Measurements from ENCODE around the gene SYNE2. TPM values are rescaled to one million over a fixed set of nuclear protein-coding genes. Genes with fewer than 3 reads are reported as not detected.

SYNE2 gene
- total and polyA plus RNA-seq, 2 donors (not counting 3 experiments of a cell fraction or from before 2014, with no cell fraction given), result 16.0 to 53.7 TPM

DNA sequence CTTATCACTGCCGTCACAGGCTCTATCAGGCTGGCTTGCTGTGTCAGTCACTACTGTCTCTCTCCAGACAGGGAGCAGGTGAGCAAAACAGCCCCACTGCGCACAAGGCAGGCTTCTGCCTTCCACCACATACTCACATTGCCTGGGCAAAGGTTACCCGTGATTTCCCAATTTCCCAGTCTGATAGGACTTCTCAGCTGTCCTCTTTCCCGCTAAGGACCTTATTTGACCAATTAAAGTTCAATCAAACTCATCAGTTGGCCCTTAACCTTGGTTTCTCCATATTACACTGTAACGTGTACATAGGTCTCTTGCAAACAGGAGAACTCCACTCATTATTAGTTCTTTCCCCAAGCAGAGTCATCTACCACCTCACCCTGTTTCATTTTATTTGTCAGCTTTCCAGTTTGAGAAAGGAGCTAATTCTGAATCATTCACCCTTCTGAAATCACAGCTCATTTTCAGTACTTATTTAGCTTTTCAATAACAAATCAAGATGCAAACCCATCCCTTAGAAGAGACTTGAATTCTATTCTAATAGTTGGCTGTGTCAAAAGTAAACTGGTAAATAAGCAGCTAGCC lies 270.5 kb downstream of the SYNE2 start:
- no TSS peak for BruUV-seq (replicated peaks)
- Histone ChIP-seq H3K79me2 (ENCODE audit: control insufficient read depth, insufficient read depth, low read length) (no peaks in the 10 kb centered on the region), H3K9me3 (replicated peaks; ENCODE audit: control insufficient read depth, insufficient read depth, low read length) (no peaks in the 10 kb centered on the region), H3K4me3 (replicated peaks in 1 of 3; ENCODE audit: insufficient read depth in 1 of 3, low read depth in 1 of 3, low read length in 3 of 3) (no peak overlapping the region), H2AFZ (ENCODE audit: low read depth, low read length) (no peak overlapping the region), H3K4me2 (ENCODE audit: insufficient read depth, low read length) (no peak overlapping the region), H3K36me3 (ENCODE audit: control insufficient read depth in 2 of 2, extremely low read depth in 1 of 2, insufficient read depth in 2 of 2, low read length in 2 of 2) (peaks cover 3 to 11% of the 10 kb centered on the region in 2 experiments), H3K27ac (ENCODE audit: insufficient read depth, low read depth, low read length) (no peak overlapping the region), H3K9me1 (replicated peaks; ENCODE audit: control insufficient read depth, extremely low read depth, insufficient read depth, low read length) (no peaks in the 10 kb centered on the region), H4K20me1 (replicated peaks; ENCODE audit: control insufficient read depth, extremely low read depth, insufficient read depth, low read length) (no peaks in the 10 kb centered on the region), H3K27me3 (ENCODE audit: control insufficient read depth in 2 of 2, insufficient read depth in 2 of 2, low read length in 2 of 2) (no peaks in the 10 kb centered on the region), H3K9ac (replicated peaks; ENCODE audit: extremely low read depth, insufficient read depth, low read length) (no peak overlapping the region), H3K4me1 (ENCODE audit: control insufficient read depth, extremely low read depth, insufficient read depth, low read length) (no peaks in the 10 kb centered on the region)
- DNase-seq (ENCODE audit: low read depth, low spot score) (no peak), FAIRE-seq (no peak)
- TF ChIP-seq FOS (IDR thresholded peaks at IDR 0.05; ENCODE audit: borderline replicate concordance, insufficient read depth, low read length) (no peak), CTCF (IDR thresholded peaks at IDR 0.05; ENCODE audit: extremely low read depth in 1 of 2, insufficient read depth in 1 of 2, low read depth in 1 of 2, low read length in 2 of 2) (no peak), MYC (IDR thresholded peaks at IDR 0.05; ENCODE audit: low read depth, low read length) (no peak), JUN (IDR thresholded peaks at IDR 0.05; ENCODE audit: borderline replicate concordance, insufficient read depth, insufficient read length, low read depth) (no peak), EZH2 (IDR thresholded peaks at IDR 0.05; ENCODE audit: borderline replicate concordance, low read depth, low read length, severe bottlenecking) (no peak), POLR2A (IDR thresholded peaks at IDR 0.05; ENCODE audit: low read depth, low read length) (no peak), MAX (IDR thresholded peaks at IDR 0.05; ENCODE audit: insufficient read depth, insufficient read length) (no peak), GATA2 (IDR thresholded peaks at IDR 0.05; ENCODE audit: insufficient read depth, insufficient read length, low read depth, low read length) (no peak), POLR2AphosphoS5 (IDR thresholded peaks at IDR 0.05; ENCODE audit: insufficient read depth, low read depth, low read length) (no peak)
- intact Hi-C loops (cut with micrococcal nuclease), result no loop called here
- CTCF ChIA-PET, result interaction anchor here (0.9 to 1.2 kb wide), 4 partner anchors 9 to 182 kb away, joined by 3 read pairs; no protein-coding TSS in a partner anchor
- dilution Hi-C loops (cut with MboI; ENCODE audit: extremely low pct_ligation_motif_present, low sequenced_read_pairs), result no loop called here
- POLR2A ChIA-PET, result no interaction called here

Measured in endothelial cell of umbilical vein (primary cell).